ENCODE results near the gene FNDC3B. TPM values are rescaled to one million over a fixed set of nuclear protein-coding genes. Genes with fewer than 3 reads are reported as not detected.

Gene FNDC3B
- total RNA-seq, 1 donor from 2014 or later: 204 TPM

DNA sequence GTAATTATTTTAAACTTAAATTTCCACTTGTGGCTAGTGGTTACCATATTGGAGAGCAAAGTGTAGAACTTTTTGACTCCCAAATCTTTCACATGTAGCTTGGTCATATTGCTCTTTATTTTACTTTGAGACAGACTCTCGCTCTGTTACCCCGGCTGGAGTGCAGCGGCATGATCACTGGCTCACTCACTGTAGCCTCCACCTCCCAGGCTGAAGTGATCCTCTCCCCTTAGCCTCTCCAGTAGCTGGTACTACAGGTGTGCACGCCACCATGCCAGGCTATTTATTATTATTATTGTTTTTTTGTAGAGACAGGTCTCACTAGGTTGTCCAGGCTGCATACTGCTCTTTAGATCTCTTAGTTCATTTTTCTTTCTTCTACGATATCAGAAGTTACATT, 3.9 kb downstream of the FNDC3B start:
- H3K36me3 Mint-ChIP-seq (ENCODE audit: low read depth, unreplicated experiment): peaks cover 11% of the 10 kb centered on the region
- H3K27me3 Mint-ChIP-seq (ENCODE audit: unreplicated experiment): peaks cover 7% of the 10 kb centered on the region
- no peak for DNase-seq (ENCODE audit: low spot score)
- H3K4me3 Mint-ChIP-seq (ENCODE audit: unreplicated experiment): peak overlapping the region; percentile 71
- H3K4me1 Mint-ChIP-seq (ENCODE audit: unreplicated experiment): peaks cover 47% of the 10 kb centered on the region
- H3K27ac Mint-ChIP-seq (ENCODE audit: unreplicated experiment): no peak overlapping the region
- TF ChIP-seq, protein P1, sequence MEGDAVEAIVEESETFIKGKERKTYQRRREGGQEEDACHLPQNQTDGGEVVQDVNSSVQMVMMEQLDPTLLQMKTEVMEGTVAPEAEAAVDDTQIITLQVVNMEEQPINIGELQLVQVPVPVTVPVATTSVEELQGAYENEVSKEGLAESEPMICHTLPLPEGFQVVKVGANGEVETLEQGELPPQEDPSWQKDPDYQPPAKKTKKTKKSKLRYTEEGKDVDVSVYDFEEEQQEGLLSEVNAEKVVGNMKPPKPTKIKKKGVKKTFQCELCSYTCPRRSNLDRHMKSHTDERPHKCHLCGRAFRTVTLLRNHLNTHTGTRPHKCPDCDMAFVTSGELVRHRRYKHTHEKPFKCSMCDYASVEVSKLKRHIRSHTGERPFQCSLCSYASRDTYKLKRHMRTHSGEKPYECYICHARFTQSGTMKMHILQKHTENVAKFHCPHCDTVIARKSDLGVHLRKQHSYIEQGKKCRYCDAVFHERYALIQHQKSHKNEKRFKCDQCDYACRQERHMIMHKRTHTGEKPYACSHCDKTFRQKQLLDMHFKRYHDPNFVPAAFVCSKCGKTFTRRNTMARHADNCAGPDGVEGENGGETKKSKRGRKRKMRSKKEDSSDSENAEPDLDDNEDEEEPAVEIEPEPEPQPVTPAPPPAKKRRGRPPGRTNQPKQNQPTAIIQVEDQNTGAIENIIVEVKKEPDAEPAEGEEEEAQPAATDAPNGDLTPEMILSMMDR (IDR thresholded peaks at IDR 0.05; ENCODE audit: unreplicated experiment): no peak
- no peaks in the 10 kb centered on the region for H3K9me3 Mint-ChIP-seq (ENCODE audit: unreplicated experiment)

DNA sequence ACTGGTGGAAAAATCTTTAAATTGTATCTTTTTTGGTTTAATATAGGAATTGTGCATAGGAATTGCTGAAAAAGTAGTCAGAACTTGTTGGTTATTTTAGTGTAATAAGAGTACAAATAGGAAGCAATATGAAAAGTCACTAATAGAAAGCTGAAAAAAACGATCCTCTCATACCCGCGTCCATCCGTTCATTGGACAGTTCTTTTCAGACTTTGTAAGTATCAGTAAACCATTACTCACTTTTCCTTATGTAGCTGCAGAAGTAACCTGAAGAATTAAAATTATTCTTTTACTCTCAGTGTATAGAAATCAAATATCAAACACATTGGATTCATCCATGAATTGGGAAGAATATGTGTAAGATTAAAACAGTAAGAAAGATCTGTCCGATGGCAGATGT, 4.4 kb downstream of the FNDC3B start:
- Mint-ChIP-seq H3K4me1 (ENCODE audit: unreplicated experiment) (peaks cover 46% of the 10 kb centered on the region), H3K4me3 (ENCODE audit: unreplicated experiment) (peak overlapping the region; percentile 69), H3K36me3 (ENCODE audit: low read depth, unreplicated experiment) (peaks cover 13% of the 10 kb centered on the region), H3K27ac (ENCODE audit: unreplicated experiment) (no peak overlapping the region), H3K27me3 (ENCODE audit: unreplicated experiment) (peaks cover 7% of the 10 kb centered on the region), H3K9me3 (ENCODE audit: unreplicated experiment) (no peaks in the 10 kb centered on the region)
- TF ChIP-seq, protein P1 (IDR thresholded peaks at IDR 0.05; ENCODE audit: unreplicated experiment): no peak
- no peak for DNase-seq (ENCODE audit: low spot score)

DNA sequence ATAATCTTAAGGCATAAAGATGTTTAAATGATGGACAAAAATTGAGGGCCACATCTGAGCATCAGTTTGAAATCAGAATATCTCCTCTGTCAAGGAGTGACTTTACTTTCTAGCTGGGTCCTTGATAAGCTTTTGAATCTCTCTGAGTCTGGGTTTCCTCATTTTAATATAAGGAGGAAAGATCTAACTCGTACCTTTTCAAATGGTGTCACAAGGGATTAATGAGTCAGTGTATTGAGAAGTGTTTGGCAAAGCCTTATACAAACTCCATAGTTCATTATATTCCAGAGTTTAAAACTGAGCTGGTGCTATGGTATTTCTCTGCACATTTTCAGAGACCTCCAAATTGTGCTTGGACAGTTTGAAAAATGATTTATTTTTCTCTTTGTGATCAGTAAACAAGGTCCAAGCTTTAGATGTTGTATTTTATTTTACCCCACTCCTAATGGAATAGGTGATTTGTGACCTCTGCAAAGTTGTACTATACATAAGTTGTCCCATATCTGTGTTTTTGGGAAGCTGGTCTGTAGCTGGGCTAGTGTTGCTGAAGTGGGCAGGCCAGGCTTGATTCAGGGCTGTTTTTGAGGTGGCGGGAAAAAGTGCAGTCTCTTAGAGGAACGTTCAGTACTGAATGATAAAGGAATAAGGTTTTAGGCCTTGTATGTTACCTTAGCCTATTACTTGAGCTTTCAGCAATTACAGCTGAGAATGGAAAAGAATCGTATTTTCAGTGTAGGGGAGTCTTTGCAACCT, 5.6 kb downstream of the FNDC3B start:
- Mint-ChIP-seq H3K4me1 (ENCODE audit: unreplicated experiment) (peaks cover 40% of the 10 kb centered on the region), H3K27ac (ENCODE audit: unreplicated experiment) (no peak overlapping the region), H3K27me3 (ENCODE audit: unreplicated experiment) (peaks cover 5% of the 10 kb centered on the region), H3K4me3 (ENCODE audit: unreplicated experiment) (peak overlapping the region; percentile 1), H3K36me3 (ENCODE audit: low read depth, unreplicated experiment) (peaks cover 22% of the 10 kb centered on the region), H3K9me3 (ENCODE audit: unreplicated experiment) (no peaks in the 10 kb centered on the region)
- DNase-seq (ENCODE audit: low spot score): no peak
- TF ChIP-seq, protein P1 (IDR thresholded peaks at IDR 0.05; ENCODE audit: unreplicated experiment): no peak

DNA sequence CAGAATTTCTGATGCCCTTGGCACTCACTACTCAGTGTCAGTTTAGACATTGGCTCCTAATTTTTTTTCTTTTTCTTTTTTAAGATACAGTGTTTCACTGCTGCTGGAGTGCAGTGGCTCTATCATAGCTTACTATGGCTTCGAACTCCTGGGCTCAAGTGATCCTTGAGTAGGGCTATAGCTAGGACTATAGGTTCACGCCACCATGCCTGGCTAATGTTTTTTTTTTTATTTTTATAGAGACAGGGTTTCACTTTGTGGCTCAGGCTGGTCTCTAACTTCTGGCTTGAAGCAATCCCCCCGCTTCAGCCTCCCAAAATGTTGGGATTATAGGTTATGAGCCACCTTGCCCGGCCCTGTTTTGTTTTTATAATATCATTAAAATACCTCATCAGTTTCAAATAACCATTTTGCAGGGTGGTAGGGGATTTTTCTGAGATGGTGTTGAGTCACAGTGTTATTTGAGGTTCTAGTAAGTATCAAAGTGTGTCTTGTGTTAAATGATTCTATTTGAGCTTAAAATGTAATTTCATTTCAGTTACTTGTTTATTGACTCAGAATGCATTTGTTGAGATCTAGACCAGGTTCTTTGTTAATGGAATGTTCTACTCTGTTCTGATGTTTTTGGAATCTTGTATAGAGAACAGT, 7.0 kb downstream of the FNDC3B start:
- TF ChIP-seq, protein P1 (IDR thresholded peaks at IDR 0.05; ENCODE audit: unreplicated experiment): no peak
- Mint-ChIP-seq H3K9me3 (ENCODE audit: unreplicated experiment) (no peaks in the 10 kb centered on the region), H3K27me3 (ENCODE audit: unreplicated experiment) (peaks cover under 1% of the 10 kb centered on the region), H3K4me1 (ENCODE audit: unreplicated experiment) (peaks cover 41% of the 10 kb centered on the region), H3K4me3 (ENCODE audit: unreplicated experiment) (peak overlapping the region; percentile 2), H3K27ac (ENCODE audit: unreplicated experiment) (no peak overlapping the region), H3K36me3 (ENCODE audit: low read depth, unreplicated experiment) (peaks cover 23% of the 10 kb centered on the region)
- no peak for DNase-seq (ENCODE audit: low spot score)

DNA sequence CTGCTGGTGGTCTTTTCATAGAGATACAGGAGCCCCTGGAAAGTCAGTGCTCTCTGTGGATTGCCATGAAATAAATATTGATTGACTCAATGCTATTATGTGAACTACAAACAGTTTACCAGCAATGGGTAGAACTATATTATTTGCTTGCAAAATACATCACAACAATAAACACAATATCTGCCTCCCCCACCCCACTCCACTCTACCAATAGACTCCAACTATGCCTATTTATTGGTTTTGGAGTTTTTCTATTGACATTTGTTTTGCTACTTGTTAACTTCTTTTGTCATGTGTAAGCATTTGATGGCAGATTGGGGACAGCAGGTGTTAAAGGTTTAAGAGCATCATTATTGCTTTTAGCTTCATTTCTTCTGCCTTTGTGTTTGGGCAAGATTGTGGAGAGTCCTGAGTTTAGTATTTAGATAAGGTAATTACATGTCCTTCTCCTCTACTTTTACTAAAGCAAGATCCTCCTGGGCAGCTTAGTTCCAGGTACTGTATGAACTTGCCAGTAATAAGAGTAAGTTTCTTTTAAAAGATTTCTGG, 8.3 kb downstream of the FNDC3B start:
- Mint-ChIP-seq H3K36me3 (ENCODE audit: low read depth, unreplicated experiment) (peaks cover 22% of the 10 kb centered on the region), H3K27ac (ENCODE audit: unreplicated experiment) (no peak overlapping the region), H3K9me3 (ENCODE audit: unreplicated experiment) (no peaks in the 10 kb centered on the region), H3K4me1 (ENCODE audit: unreplicated experiment) (peaks cover 35% of the 10 kb centered on the region), H3K27me3 (ENCODE audit: unreplicated experiment) (no peaks in the 10 kb centered on the region), H3K4me3 (ENCODE audit: unreplicated experiment) (no peak overlapping the region)
- DNase-seq (ENCODE audit: low spot score): no peak
- TF ChIP-seq, protein P1 (IDR thresholded peaks at IDR 0.05; ENCODE audit: unreplicated experiment): no peak

Data from endothelial cell (in vitro differentiated cells).